Left ventricle myocardium inferior (tissue), 1 donor: ENCODE measurements around the gene GAGE13. TPM values are rescaled to one million over a fixed set of nuclear protein-coding genes. Genes with fewer than 3 reads are reported as not detected.
"Not testable (repeated sequence)": the region's sequence is repeated elsewhere in the genome, so short reads cannot be mapped to it uniquely, and the experiment has no call there.

Source experiments
- DNase-seq: peaks from one replicate; pipeline ENCODE4 v3.0.0-alpha.2; 2020
- H3K27ac ChIP-seq: fragments of 200-600 bp; replicated peaks from 2 replicates; pipeline ENCODE4 v1.8.0; 2021
- H3K27me3 ChIP-seq: fragments of 200-600 bp; 2 replicates; pipeline ENCODE4 v1.8.0; 2021; ENCODE audit warnings: low read depth
- H3K36me3 ChIP-seq: fragments of 200-600 bp; 2 replicates; pipeline ENCODE4 v1.8.0; 2021
- H3K4me1 ChIP-seq: fragments of 200-600 bp; 2 replicates; pipeline ENCODE4 v1.8.0; 2021
- H3K4me3 ChIP-seq: fragments of 200-600 bp; 2 replicates; pipeline ENCODE4 v1.8.0; 2021; ENCODE audit warnings: mild to moderate bottlenecking, moderate library complexity
- H3K9me3 ChIP-seq: fragments of 200-600 bp; replicated peaks from 2 replicates; pipeline ENCODE4 v1.8.0; 2021
- CTCF ChIP-seq: fragments of 200-600 bp; IDR thresholded peaks from 2 replicates; pipeline ENCODE4 v1.8.0; 2021; ENCODE audit warnings: antibody characterized with exemption, mild to moderate bottlenecking, borderline replicate concordance
- intact Hi-C: fragments of 100-400 bp; cut with micrococcal nuclease; formaldehyde crosslinking; loops from one replicate; pipeline ENCODE4 v1.11.0; 2022
- total RNA-seq: library from RNA; stranded (reverse); fragmentation: NEBNext Ultra II Directional; extraction: Animal tissue kit (Norgen Biotek cat#: 25700); gene quantifications from one replicate; pipeline ENCODE4 v1.2.1, GENCODE V29; 2021
- donor health status: DM: no; HTN: yes; CAD: no; lungs with severe emphysema.

Gene GAGE13
- total RNA-seq, 1 donor from 2014 or later: not detected

GRCh38 chrX:49290215-49290614, 41.2 kb upstream of the GAGE13 start:
- H3K4me3 ChIP-seq: no peak overlapping the region
- no peaks in the 10 kb centered on the region for H3K27me3 ChIP-seq
- intact Hi-C loops: no loop called here
- no peak for DNase-seq
- H3K36me3 ChIP-seq: no peaks in the 10 kb centered on the region
- TF ChIP-seq CTCF: no peak
- H3K9me3 ChIP-seq: no peaks in the 10 kb centered on the region
- no peaks in the 10 kb centered on the region for H3K4me1 ChIP-seq
- no peak overlapping the region for H3K27ac ChIP-seq

GRCh38 chrX:49291615-49292337, 39.6 kb upstream of the GAGE13 start:
- no peaks in the 10 kb centered on the region for H3K27me3 ChIP-seq
- DNase-seq: peak; percentile 35
- intact Hi-C loops: no loop called here
- no peaks in the 10 kb centered on the region for H3K4me1 ChIP-seq
- no peaks in the 10 kb centered on the region for H3K9me3 ChIP-seq
- no peak overlapping the region for H3K4me3 ChIP-seq
- no peak overlapping the region for H3K27ac ChIP-seq
- TF ChIP-seq CTCF: peak; percentile 67
- H3K36me3 ChIP-seq: no peaks in the 10 kb centered on the region

GRCh38 chrX:49292400-49293362, 38.7 kb upstream of the GAGE13 start:
- no peaks in the 10 kb centered on the region for H3K36me3 ChIP-seq
- TF ChIP-seq CTCF: no peak
- H3K9me3 ChIP-seq: no peaks in the 10 kb centered on the region
- no peaks in the 10 kb centered on the region for H3K27me3 ChIP-seq
- H3K4me1 ChIP-seq: no peaks in the 10 kb centered on the region
- H3K27ac ChIP-seq: no peak overlapping the region
- H3K4me3 ChIP-seq: no peak overlapping the region
- intact Hi-C loops: no loop called here
- DNase-seq: no peak

GRCh38 chrX:49299293-49299692, 32.1 kb upstream of the GAGE13 start:
- H3K4me1 ChIP-seq, H3K36me3 ChIP-seq, H3K27ac ChIP-seq, H3K27me3 ChIP-seq, intact Hi-C loops, DNase-seq, H3K9me3 ChIP-seq, H3K4me3 ChIP-seq: not testable (repeated sequence)

GRCh38 chrX:49300703-49301102, 30.7 kb upstream of the GAGE13 start:
- H3K9me3 ChIP-seq: no peaks in the 10 kb centered on the region
- no peak for DNase-seq
- TF ChIP-seq CTCF: no peak
- no peak overlapping the region for H3K4me3 ChIP-seq
- H3K4me1 ChIP-seq: no peaks in the 10 kb centered on the region
- no peak overlapping the region for H3K27ac ChIP-seq
- intact Hi-C loops: no loop called here
- H3K27me3 ChIP-seq: no peaks in the 10 kb centered on the region
- no peaks in the 10 kb centered on the region for H3K36me3 ChIP-seq

GRCh38 chrX:49303346-49303745, 28.0 kb upstream of the GAGE13 start, which contains the start of gene GAGE10:
Gene GAGE10, plus strand, starts transcription at chrX:49303646. Its CDS starts 1,214 bp downstream, at chrX:49304860.
- H3K4me3 ChIP-seq: no peak within 1 kb of the TSS
- no peaks in the 10 kb centered on the region for H3K9me3 ChIP-seq
- intact Hi-C loops: no loop called here
- no peaks in the 10 kb centered on the region for H3K4me1 ChIP-seq
- H3K27me3 ChIP-seq: no peaks in the 10 kb centered on the region
- no peak for DNase-seq
- H3K36me3 ChIP-seq: no peaks in the 10 kb centered on the region
- H3K27ac ChIP-seq: no peak within 1 kb of the TSS
- no peak for TF ChIP-seq CTCF

GRCh38 chrX:49307775-49308174, 23.6 kb upstream of the GAGE13 start:
- H3K9me3 ChIP-seq, H3K27me3 ChIP-seq, H3K4me3 ChIP-seq, H3K27ac ChIP-seq, intact Hi-C loops, H3K36me3 ChIP-seq, H3K4me1 ChIP-seq, DNase-seq: not testable (repeated sequence)
